GM23338 (cell line): ENCODE data around the gene PXDN. TPM values are rescaled to one million over a fixed set of nuclear protein-coding genes. Genes with fewer than 3 reads are reported as not detected.
A peak's percentile ranks its signal among the peaks of the same experiment; 100 is the strongest.

Source experiments
- ATAC-seq: fragments of 200-7000 bp; cut with Tn5 transposase; 3 replicates; pipeline ENCODE4 v1.9.1; 2020
- DNase-seq: peaks from one replicate; pipeline ENCODE4 v3.0.0-alpha.2; 2015; ENCODE audit warnings: low spot score
- H2AFZ ChIP-seq: fragments of 200-600 bp; sonication (generic); 2 replicates; pipeline ENCODE4 v1.8.0; 2016; ENCODE audit warnings: antibody characterized with exemption, mild to moderate bottlenecking, moderate library complexity
- H3F3A ChIP-seq: fragments of 200-600 bp; sonication (generic); replicated peaks from 2 replicates; pipeline ENCODE4 v1.8.0; 2017; ENCODE audit warnings: antibody characterized with exemption, mixed run types, low read depth
- H3K27ac ChIP-seq: fragments of 200-600 bp; sonication (generic); 2 replicates; pipeline ENCODE4 v1.6.1; 2016; ENCODE audit warnings: low read depth
- H3K27me3 ChIP-seq: fragments of 200-600 bp; sonication (generic); 2 replicates; pipeline ENCODE4 v1.8.0; 2016; ENCODE audit warnings: mild to moderate bottlenecking, mixed run types, moderate library complexity; ENCODE audit not compliant: insufficient read depth
- H3K36me3 ChIP-seq: fragments of 200-600 bp; sonication (generic); 2 replicates; pipeline ENCODE4 v1.8.0; 2016; ENCODE audit warnings: mild to moderate bottlenecking; ENCODE audit not compliant: insufficient read depth
- H3K4me1 ChIP-seq: fragments of 200-600 bp; sonication (generic); 2 replicates; pipeline ENCODE4 v1.8.0; 2016; ENCODE audit warnings: mild to moderate bottlenecking, moderate library complexity; ENCODE audit not compliant: insufficient read depth
- H3K4me2 ChIP-seq: fragments of 200-600 bp; sonication (generic); 2 replicates; pipeline ENCODE4 v1.7.1; 2017; ENCODE audit warnings: mixed run types
- H3K4me3 ChIP-seq: fragments of 200-600 bp; sonication (generic); 2 replicates; pipeline ENCODE4 v1.6.1; 2016; ENCODE audit warnings: mixed run types
- H3K79me2 ChIP-seq: fragments of 200-600 bp; sonication (generic); replicated peaks from 2 replicates; pipeline ENCODE4 v1.8.0; 2017; ENCODE audit warnings: mild to moderate bottlenecking; ENCODE audit not compliant: insufficient read depth
- H3K9me2 ChIP-seq: fragments of 200-600 bp; sonication (generic); 2 replicates; pipeline ENCODE4 v1.8.0; 2017; ENCODE audit not compliant: insufficient read depth
- H4K20me1 ChIP-seq: fragments of 200-600 bp; sonication (generic); replicated peaks from 2 replicates; pipeline ENCODE4 v1.8.0; 2017; ENCODE audit warnings: mild to moderate bottlenecking; ENCODE audit not compliant: insufficient read depth
- H3K27ac Mint-ChIP-seq: 2 replicates; pipeline ENCODE4 v1.8.0; 2020; ENCODE audit warnings: inconsistent platforms, mild to moderate bottlenecking, moderate library complexity, mixed read lengths
- H3K27me3 Mint-ChIP-seq: 3 replicates; pipeline ENCODE4 v1.8.0; 2022; ENCODE audit warnings: low read depth, mild to moderate bottlenecking, moderate library complexity, mixed read lengths, inconsistent platforms; ENCODE audit not compliant: insufficient read depth, poor library complexity
- H3K36me3 Mint-ChIP-seq: 3 replicates; pipeline ENCODE4 v1.8.0; 2021; ENCODE audit warnings: low read depth, mild to moderate bottlenecking, inconsistent platforms, moderate library complexity, mixed read lengths
- H3K4me1 Mint-ChIP-seq: 3 replicates; pipeline ENCODE4 v1.8.0; 2020; ENCODE audit warnings: mild to moderate bottlenecking, inconsistent platforms, mixed read lengths
- H3K4me3 Mint-ChIP-seq: 3 replicates; pipeline ENCODE4 v1.8.0; 2021; ENCODE audit warnings: moderate library complexity, mild to moderate bottlenecking, inconsistent platforms, mixed read lengths
- H3K9me3 Mint-ChIP-seq: 3 replicates; pipeline ENCODE4 v1.8.0; 2020; ENCODE audit warnings: moderate library complexity, mild to moderate bottlenecking, inconsistent platforms, mixed read lengths
- CREB1 ChIP-seq: fragments of 250-450 bp; sonication (Bioruptor Pico); IDR thresholded peaks from 2 replicates; pipeline ENCODE4 v1.5.0; 2020; ENCODE audit warnings: low read depth, mild to moderate bottlenecking, moderate library complexity
- EZH2 ChIP-seq: fragments of 200-600 bp; sonication (generic); IDR thresholded peaks from one replicate; pipeline ENCODE4 v1.8.0; 2017; ENCODE audit warnings: antibody characterized with exemption, mild to moderate bottlenecking, low read depth; ENCODE audit not compliant: unreplicated experiment
- EZH2phosphoT487 ChIP-seq: fragments of 200-600 bp; sonication (generic); IDR thresholded peaks from one replicate; pipeline ENCODE4 v1.8.1; 2018; ENCODE audit warnings: antibody characterized with exemption; ENCODE audit not compliant: unreplicated experiment
- JUNB ChIP-seq: IDR thresholded peaks from one replicate; pipeline ENCODE4 v1.6.1; 2016; ENCODE audit warnings: antibody characterized with exemption; ENCODE audit not compliant: unreplicated experiment
- NANOG ChIP-seq: IDR thresholded peaks from 2 replicates; pipeline ENCODE4 v1.6.1; 2016; ENCODE audit warnings: antibody characterized with exemption, borderline replicate concordance
- POLR2AphosphoS5 ChIP-seq: IDR thresholded peaks from 2 replicates; pipeline ENCODE4 v1.6.1; 2016; ENCODE audit warnings: antibody characterized with exemption, low read depth
- STAT1 ChIP-seq: IDR thresholded peaks from one replicate; pipeline ENCODE4 v1.6.1; 2016; ENCODE audit warnings: antibody characterized with exemption; ENCODE audit not compliant: unreplicated experiment
- ZNF114 ChIP-seq: fragments of 250-450 bp; sonication (Bioruptor Pico); IDR thresholded peaks from 2 replicates; pipeline ENCODE4 v1.5.0; 2020; ENCODE audit warnings: mild to moderate bottlenecking, moderate library complexity
- ZNF331 ChIP-seq: fragments of 250-450 bp; sonication (Bioruptor Pico); IDR thresholded peaks from 2 replicates; pipeline ENCODE4 v1.5.0; 2020; ENCODE audit warnings: low read depth, mild to moderate bottlenecking, moderate library complexity
- polyA plus RNA-seq: library from polyadenylated mRNA; unstranded; fragments of >200 nt; fragmentation: Nextera tagmentation; extraction: Ambion mirVana; gene quantifications from 2 replicates; pipeline ENCODE4 v1.2.1, GENCODE V29; 2016
- total RNA-seq: library from RNA; depleted of rRNA; stranded (reverse); fragments of >200 nt; shearing (Covaris generic); gene quantifications from 2 replicates; pipeline ENCODE4 v1.2.3, GENCODE V29; 2014
- TF ChIP-seq, protein P1 (sequence below): fragments of 250-450 bp; sonication (Bioruptor Pico); IDR thresholded peaks from 2 replicates; pipeline ENCODE4 v1.5.0; 2020; ENCODE audit warnings: mild to moderate bottlenecking, moderate library complexity
- TF ChIP-seq, protein P2 (sequence below), 2 experiments: fragments of 200-600 bp in 1 of 2; sonication (generic) in 1 of 2; conservative IDR thresholded peaks; 2 replicates each; pipeline versions ENCODE4 v1.5.1 to v1.6.1; 2016 to 2017; ENCODE audit warnings: antibody characterized with exemption in 2 of 2, low read depth in 2 of 2, mild to moderate bottlenecking in 2 of 2, moderate library complexity in 1 of 2
- TF ChIP-seq, protein P3 (sequence below): IDR thresholded peaks from one replicate; pipeline ENCODE4 v1.6.1; 2018; ENCODE audit warnings: antibody characterized with exemption; ENCODE audit not compliant: unreplicated experiment
- TF ChIP-seq, protein P4 (sequence below): IDR thresholded peaks from 2 replicates; pipeline ENCODE4 v1.6.1; 2016; ENCODE audit warnings: antibody characterized with exemption

PXDN gene
- total and polyA plus RNA-seq, 2 experiments from 2014 or later, result 42.2 to 225 TPM

DNA sequence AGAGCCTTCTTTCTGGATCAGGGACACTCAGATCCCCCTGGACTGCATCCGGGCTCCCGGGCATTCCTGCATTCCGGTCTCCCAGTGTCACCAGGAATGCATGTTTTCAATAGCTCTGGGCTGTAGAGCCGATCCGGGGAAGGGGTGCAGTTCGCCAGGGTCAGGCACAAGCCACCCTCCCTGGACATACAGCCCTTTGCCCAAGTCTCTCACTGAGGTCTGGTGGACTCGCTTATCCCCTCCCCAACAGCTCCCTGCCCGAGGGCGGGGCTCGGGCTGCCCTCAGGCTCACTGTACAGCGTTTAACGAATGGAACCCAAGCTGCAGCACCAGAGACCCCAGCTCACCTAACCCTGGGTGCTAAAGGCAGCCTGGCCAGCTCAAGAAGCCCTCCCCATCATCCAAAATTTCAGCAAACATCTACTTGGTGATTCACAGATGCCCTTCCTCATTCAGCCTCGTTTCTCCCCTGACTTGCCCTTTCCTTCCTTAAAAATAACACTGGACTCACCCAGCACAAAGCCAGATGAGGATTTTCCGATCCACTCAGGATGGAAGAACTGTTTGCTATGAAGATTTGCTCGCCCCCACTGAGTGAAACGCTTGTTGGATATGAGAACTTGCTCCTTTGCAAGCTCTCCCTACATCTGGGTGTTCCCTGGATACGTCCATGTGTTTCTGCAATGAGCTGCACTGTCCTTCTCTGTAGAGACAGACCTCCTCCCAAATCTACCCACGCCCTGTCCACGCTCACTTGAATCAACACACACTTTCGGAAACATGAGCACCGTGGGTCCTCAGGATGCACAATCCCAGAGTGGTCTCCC is 58.1 kb downstream of the PXDN start:
- Histone ChIP-seq H3K9me2 (no peaks in the 10 kb centered on the region), H4K20me1 (peaks cover 4% of the 10 kb centered on the region; the same call in 1 of the 2 replicates), H3K4me2 (no peak overlapping the region), H3K36me3 (peaks cover 5% of the 10 kb centered on the region), H3F3A (no peaks in the 10 kb centered on the region; the same call in 1 of the 2 replicates), H2AFZ (no peak overlapping the region), H3K79me2 (peaks cover 4% of the 10 kb centered on the region; the same call in 1 of the 2 replicates), H3K4me1 (no peaks in the 10 kb centered on the region), H3K27ac (peak overlapping the region; percentile 72; the same call in 1 of the 2 replicates), H3K4me3 (no peak overlapping the region), H3K27me3 (no peaks in the 10 kb centered on the region)
- Mint-ChIP-seq H3K27ac (peak overlapping the region; percentile 77), H3K4me3 (no peak overlapping the region), H3K36me3 (peaks cover 43% of the 10 kb centered on the region), H3K27me3 (peaks cover 9% of the 10 kb centered on the region), H3K9me3 (no peaks in the 10 kb centered on the region), H3K4me1 (peaks cover 23% of the 10 kb centered on the region)
- TF ChIP-seq, protein P1, sequence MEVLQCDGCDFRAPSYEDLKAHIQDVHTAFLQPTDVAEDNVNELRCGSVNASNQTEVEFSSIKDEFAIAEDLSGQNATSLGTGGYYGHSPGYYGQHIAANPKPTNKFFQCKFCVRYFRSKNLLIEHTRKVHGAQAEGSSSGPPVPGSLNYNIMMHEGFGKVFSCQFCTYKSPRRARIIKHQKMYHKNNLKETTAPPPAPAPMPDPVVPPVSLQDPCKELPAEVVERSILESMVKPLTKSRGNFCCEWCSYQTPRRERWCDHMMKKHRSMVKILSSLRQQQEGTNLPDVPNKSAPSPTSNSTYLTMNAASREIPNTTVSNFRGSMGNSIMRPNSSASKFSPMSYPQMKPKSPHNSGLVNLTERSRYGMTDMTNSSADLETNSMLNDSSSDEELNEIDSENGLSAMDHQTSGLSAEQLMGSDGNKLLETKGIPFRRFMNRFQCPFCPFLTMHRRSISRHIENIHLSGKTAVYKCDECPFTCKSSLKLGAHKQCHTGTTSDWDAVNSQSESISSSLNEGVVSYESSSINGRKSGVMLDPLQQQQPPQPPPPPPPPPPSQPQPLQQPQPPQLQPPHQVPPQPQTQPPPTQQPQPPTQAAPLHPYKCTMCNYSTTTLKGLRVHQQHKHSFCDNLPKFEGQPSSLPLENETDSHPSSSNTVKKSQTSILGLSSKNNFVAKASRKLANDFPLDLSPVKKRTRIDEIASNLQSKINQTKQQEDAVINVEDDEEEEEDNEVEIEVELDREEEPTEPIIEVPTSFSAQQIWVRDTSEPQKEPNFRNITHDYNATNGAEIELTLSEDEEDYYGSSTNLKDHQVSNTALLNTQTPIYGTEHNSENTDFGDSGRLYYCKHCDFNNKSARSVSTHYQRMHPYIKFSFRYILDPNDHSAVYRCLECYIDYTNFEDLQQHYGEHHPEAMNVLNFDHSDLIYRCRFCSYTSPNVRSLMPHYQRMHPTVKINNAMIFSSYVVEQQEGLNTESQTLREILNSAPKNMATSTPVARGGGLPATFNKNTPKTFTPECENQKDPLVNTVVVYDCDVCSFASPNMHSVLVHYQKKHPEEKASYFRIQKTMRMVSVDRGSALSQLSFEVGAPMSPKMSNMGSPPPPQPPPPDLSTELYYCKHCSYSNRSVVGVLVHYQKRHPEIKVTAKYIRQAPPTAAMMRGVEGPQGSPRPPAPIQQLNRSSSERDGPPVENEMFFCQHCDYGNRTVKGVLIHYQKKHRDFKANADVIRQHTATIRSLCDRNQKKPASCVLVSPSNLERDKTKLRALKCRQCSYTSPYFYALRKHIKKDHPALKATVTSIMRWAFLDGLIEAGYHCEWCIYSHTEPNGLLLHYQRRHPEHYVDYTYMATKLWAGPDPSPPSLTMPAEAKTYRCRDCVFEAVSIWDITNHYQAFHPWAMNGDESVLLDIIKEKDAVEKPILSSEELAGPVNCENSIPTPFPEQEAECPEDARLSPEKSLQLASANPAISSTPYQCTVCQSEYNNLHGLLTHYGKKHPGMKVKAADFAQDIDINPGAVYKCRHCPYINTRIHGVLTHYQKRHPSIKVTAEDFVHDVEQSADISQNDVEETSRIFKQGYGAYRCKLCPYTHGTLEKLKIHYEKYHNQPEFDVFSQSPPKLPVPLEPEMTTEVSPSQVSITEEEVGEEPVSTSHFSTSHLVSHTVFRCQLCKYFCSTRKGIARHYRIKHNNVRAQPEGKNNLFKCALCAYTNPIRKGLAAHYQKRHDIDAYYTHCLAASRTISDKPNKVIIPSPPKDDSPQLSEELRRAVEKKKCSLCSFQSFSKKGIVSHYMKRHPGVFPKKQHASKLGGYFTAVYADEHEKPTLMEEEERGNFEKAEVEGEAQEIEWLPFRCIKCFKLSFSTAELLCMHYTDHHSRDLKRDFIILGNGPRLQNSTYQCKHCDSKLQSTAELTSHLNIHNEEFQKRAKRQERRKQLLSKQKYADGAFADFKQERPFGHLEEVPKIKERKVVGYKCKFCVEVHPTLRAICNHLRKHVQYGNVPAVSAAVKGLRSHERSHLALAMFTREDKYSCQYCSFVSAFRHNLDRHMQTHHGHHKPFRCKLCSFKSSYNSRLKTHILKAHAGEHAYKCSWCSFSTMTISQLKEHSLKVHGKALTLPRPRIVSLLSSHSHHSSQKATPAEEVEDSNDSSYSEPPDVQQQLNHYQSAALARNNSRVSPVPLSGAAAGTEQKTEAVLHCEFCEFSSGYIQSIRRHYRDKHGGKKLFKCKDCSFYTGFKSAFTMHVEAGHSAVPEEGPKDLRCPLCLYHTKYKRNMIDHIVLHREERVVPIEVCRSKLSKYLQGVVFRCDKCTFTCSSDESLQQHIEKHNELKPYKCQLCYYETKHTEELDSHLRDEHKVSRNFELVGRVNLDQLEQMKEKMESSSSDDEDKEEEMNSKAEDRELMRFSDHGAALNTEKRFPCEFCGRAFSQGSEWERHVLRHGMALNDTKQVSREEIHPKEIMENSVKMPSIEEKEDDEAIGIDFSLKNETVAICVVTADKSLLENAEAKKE (CRISPR knock-in tag), result no peak
- TF ChIP-seq, protein P2, sequence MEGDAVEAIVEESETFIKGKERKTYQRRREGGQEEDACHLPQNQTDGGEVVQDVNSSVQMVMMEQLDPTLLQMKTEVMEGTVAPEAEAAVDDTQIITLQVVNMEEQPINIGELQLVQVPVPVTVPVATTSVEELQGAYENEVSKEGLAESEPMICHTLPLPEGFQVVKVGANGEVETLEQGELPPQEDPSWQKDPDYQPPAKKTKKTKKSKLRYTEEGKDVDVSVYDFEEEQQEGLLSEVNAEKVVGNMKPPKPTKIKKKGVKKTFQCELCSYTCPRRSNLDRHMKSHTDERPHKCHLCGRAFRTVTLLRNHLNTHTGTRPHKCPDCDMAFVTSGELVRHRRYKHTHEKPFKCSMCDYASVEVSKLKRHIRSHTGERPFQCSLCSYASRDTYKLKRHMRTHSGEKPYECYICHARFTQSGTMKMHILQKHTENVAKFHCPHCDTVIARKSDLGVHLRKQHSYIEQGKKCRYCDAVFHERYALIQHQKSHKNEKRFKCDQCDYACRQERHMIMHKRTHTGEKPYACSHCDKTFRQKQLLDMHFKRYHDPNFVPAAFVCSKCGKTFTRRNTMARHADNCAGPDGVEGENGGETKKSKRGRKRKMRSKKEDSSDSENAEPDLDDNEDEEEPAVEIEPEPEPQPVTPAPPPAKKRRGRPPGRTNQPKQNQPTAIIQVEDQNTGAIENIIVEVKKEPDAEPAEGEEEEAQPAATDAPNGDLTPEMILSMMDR (conservative IDR thresholded peaks at IDR 0.05; ENCODE audit: low read depth in 2 of 2), result no peak
- TF ChIP-seq STAT1 (no peak), ZNF331 (no peak), JUNB (no peak), POLR2AphosphoS5 (no peak), NANOG (no peak), ZNF114 (CRISPR knock-in tag) (no peak), EZH2phosphoT487 (no peak), CREB1 (CRISPR knock-in tag) (no peak), EZH2 (no peak)
- TF ChIP-seq, protein P3, sequence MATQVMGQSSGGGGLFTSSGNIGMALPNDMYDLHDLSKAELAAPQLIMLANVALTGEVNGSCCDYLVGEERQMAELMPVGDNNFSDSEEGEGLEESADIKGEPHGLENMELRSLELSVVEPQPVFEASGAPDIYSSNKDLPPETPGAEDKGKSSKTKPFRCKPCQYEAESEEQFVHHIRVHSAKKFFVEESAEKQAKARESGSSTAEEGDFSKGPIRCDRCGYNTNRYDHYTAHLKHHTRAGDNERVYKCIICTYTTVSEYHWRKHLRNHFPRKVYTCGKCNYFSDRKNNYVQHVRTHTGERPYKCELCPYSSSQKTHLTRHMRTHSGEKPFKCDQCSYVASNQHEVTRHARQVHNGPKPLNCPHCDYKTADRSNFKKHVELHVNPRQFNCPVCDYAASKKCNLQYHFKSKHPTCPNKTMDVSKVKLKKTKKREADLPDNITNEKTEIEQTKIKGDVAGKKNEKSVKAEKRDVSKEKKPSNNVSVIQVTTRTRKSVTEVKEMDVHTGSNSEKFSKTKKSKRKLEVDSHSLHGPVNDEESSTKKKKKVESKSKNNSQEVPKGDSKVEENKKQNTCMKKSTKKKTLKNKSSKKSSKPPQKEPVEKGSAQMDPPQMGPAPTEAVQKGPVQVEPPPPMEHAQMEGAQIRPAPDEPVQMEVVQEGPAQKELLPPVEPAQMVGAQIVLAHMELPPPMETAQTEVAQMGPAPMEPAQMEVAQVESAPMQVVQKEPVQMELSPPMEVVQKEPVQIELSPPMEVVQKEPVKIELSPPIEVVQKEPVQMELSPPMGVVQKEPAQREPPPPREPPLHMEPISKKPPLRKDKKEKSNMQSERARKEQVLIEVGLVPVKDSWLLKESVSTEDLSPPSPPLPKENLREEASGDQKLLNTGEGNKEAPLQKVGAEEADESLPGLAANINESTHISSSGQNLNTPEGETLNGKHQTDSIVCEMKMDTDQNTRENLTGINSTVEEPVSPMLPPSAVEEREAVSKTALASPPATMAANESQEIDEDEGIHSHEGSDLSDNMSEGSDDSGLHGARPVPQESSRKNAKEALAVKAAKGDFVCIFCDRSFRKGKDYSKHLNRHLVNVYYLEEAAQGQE, result no peak
- TF ChIP-seq, protein P4, sequence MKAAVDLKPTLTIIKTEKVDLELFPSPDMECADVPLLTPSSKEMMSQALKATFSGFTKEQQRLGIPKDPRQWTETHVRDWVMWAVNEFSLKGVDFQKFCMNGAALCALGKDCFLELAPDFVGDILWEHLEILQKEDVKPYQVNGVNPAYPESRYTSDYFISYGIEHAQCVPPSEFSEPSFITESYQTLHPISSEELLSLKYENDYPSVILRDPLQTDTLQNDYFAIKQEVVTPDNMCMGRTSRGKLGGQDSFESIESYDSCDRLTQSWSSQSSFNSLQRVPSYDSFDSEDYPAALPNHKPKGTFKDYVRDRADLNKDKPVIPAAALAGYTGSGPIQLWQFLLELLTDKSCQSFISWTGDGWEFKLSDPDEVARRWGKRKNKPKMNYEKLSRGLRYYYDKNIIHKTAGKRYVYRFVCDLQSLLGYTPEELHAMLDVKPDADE, result no peak
- ATAC-seq (peak; percentile 77), DNase-seq (peak; percentile 67)
